ENCODE results near the gene STK31. TPM values are rescaled to one million over a fixed set of nuclear protein-coding genes. Genes with fewer than 3 reads are reported as not detected.
A peak's percentile ranks its signal among the peaks of the same experiment; 100 is the strongest.
"Not testable (repeated sequence)": the region's sequence is repeated elsewhere in the genome, so short reads cannot be mapped to it uniquely, and the experiment has no call there.

The STK31 gene
- total and polyA plus RNA-seq, 4 donors, result 0.73 to 2.0 (median 0.88) TPM

GRCh38 chr7:23832733-23833132 lies 122.7 kb downstream of the STK31 start:
- not testable (repeated sequence) for DNase-seq (ENCODE audit: low read depth in 4 of 6, low spot score in 6 of 6); H3K4me3 ChIP-seq (ENCODE audit: low read depth, low read length); H3K9me3 ChIP-seq (ENCODE audit: control insufficient read depth, insufficient read depth, low read length); H3K4me1 ChIP-seq (ENCODE audit: control insufficient read depth, insufficient read depth, low read length); H3K27me3 ChIP-seq (ENCODE audit: control insufficient read depth, insufficient read depth, low read length); H3K36me3 ChIP-seq (ENCODE audit: control insufficient read depth, insufficient read depth, low read length); H3K27ac ChIP-seq (ENCODE audit: low read depth, low read length)
- WGBS (ENCODE audit: insufficient coverage), result 61% methylated on average over 2 of the region's 4 CpGs

GRCh38 chr7:23833405-23833804 lies 123.4 kb downstream of the STK31 start:
- Histone ChIP-seq H3K27me3 (ENCODE audit: control insufficient read depth, insufficient read depth, low read length) (no peaks in the 10 kb centered on the region), H3K9me3 (ENCODE audit: control insufficient read depth, insufficient read depth, low read length) (peaks cover 6% of the 10 kb centered on the region), H3K27ac (ENCODE audit: low read depth, low read length) (no peak overlapping the region), H3K4me3 (ENCODE audit: low read depth, low read length) (no peak overlapping the region), H3K4me1 (ENCODE audit: control insufficient read depth, insufficient read depth, low read length) (no peaks in the 10 kb centered on the region), H3K36me3 (ENCODE audit: control insufficient read depth, insufficient read depth, low read length) (no peaks in the 10 kb centered on the region)
- no peak for DNase-seq (ENCODE audit: low read depth in 4 of 6, low spot score in 6 of 6)
- 100% methylated on average over 1 of the region's 3 CpGs for WGBS (ENCODE audit: insufficient coverage)

DNA sequence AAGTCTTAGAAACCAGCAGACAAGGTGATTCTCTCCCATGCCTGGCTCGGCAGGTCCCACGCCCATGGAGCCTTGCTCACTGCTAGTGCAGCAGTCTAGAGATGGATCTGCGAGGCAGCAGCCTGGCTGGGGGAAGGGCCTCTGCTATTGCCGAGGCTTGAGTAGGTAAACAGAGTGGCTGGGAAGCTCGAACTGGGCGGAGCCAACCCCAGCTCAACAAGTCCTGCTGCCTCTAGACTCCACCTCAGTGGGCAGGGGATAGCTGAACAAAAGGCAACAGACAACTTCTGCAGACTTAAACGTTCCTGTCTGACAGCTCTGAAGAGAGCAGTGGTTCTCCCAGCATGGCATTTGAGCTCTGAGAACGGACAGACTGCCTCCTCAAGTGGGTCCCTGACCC lies 134.8 kb downstream of the STK31 start:
- 70% methylated on average over 8 of the region's 8 CpGs for WGBS (ENCODE audit: insufficient coverage)
- H3K27me3 ChIP-seq (ENCODE audit: control insufficient read depth, insufficient read depth, low read length), result not testable (repeated sequence)

GRCh38 chr7:23852135-23852534 lies 142.1 kb downstream of the STK31 start:
- DNase-seq (ENCODE audit: low read depth in 4 of 6, low spot score in 6 of 6), result no peak
- no peaks in the 10 kb centered on the region for H3K9me3 ChIP-seq (ENCODE audit: control insufficient read depth, insufficient read depth, low read length)
- no peak overlapping the region for H3K4me3 ChIP-seq (ENCODE audit: low read depth, low read length)
- no peaks in the 10 kb centered on the region for H3K4me1 ChIP-seq (ENCODE audit: control insufficient read depth, insufficient read depth, low read length)
- H3K36me3 ChIP-seq (ENCODE audit: control insufficient read depth, insufficient read depth, low read length), result no peaks in the 10 kb centered on the region
- no peak overlapping the region for H3K27ac ChIP-seq (ENCODE audit: low read depth, low read length)
- WGBS (ENCODE audit: insufficient coverage), result no CpG with 5 or more reads among the region's 1 CpG
- no peaks in the 10 kb centered on the region for H3K27me3 ChIP-seq (ENCODE audit: control insufficient read depth, insufficient read depth, low read length)

More for the DNA sequence above, 134.8 kb downstream of the STK31 start:
- not testable (repeated sequence) for H3K4me3 ChIP-seq (ENCODE audit: low read depth, low read length); H3K36me3 ChIP-seq (ENCODE audit: control insufficient read depth, insufficient read depth, low read length); DNase-seq (ENCODE audit: low read depth in 4 of 6, low spot score in 6 of 6); H3K9me3 ChIP-seq (ENCODE audit: control insufficient read depth, insufficient read depth, low read length); H3K27ac ChIP-seq (ENCODE audit: low read depth, low read length); H3K4me1 ChIP-seq (ENCODE audit: control insufficient read depth, insufficient read depth, low read length)

DNA sequence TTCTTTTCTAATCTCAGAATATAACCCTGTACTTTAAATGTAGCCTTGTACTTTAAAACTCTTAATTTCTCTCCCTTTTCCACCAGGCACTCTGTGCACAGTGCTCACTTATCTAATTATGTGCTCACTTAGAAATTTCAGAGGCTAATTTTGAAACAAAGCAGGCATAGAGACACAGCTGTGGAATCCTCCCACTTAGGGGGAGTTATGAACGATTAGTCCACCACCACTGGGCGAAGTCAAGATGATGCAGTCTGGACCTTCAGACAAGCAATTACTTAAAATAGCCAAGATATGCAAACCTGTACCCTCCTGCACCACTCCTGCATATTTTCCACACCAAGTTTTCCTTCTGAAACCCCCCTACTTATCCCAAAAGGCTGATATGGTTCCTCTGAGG lies 143.0 kb downstream of the STK31 start:
- no peaks in the 10 kb centered on the region for H3K4me1 ChIP-seq (ENCODE audit: control insufficient read depth, insufficient read depth, low read length)
- WGBS (ENCODE audit: insufficient coverage), result 85% methylated on average over 2 of the region's 2 CpGs
- no peaks in the 10 kb centered on the region for H3K9me3 ChIP-seq (ENCODE audit: control insufficient read depth, insufficient read depth, low read length)
- no peaks in the 10 kb centered on the region for H3K36me3 ChIP-seq (ENCODE audit: control insufficient read depth, insufficient read depth, low read length)
- no peak for DNase-seq (ENCODE audit: low read depth in 4 of 6, low spot score in 6 of 6)
- no peaks in the 10 kb centered on the region for H3K27me3 ChIP-seq (ENCODE audit: control insufficient read depth, insufficient read depth, low read length)
- H3K27ac ChIP-seq (ENCODE audit: low read depth, low read length), result no peak overlapping the region
- H3K4me3 ChIP-seq (ENCODE audit: low read depth, low read length), result no peak overlapping the region

DNA sequence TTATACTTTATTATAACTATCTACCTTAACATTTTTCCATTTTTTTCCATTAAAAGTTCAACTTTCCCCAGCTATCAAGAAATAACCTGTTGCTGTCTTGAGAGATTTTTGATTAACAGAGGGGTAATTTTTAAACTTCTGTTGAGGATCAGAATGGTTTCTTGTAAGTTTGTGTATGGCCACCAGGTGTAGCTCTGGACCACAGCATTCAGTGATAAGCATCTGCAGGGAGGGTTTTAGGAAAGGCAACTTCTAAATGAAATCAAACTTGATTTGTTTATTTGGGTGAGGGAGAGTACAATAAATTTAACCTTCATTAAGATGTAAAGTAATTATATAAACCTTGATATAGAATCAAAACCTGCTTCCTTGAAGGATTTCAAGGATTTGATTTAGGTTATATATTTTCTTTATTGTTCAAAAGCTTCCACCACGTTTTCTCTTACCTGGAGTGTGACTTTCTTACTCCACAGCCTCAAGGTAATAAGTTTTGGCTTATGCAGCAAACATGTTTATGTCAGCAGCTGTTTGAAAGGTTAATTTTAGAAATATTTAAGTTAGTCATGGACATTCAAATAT lies 153.3 kb downstream of the STK31 start:
- Histone ChIP-seq H3K9me3 (ENCODE audit: control insufficient read depth, insufficient read depth, low read length) (no peaks in the 10 kb centered on the region), H3K27me3 (ENCODE audit: control insufficient read depth, insufficient read depth, low read length) (no peaks in the 10 kb centered on the region), H3K4me1 (ENCODE audit: control insufficient read depth, insufficient read depth, low read length) (no peaks in the 10 kb centered on the region), H3K36me3 (ENCODE audit: control insufficient read depth, insufficient read depth, low read length) (no peaks in the 10 kb centered on the region), H3K27ac (ENCODE audit: low read depth, low read length) (no peak overlapping the region), H3K4me3 (ENCODE audit: low read depth, low read length) (no peak overlapping the region)
- no CpG with 5 or more reads among the region's 1 CpG for whole genome bisulfite sequencing (ENCODE audit: insufficient coverage)
- DNase-seq (ENCODE audit: low read depth in 4 of 6, low spot score in 6 of 6), result peak in 5 of 6 donors; percentile 8 to 87 (median 32)

DNA sequence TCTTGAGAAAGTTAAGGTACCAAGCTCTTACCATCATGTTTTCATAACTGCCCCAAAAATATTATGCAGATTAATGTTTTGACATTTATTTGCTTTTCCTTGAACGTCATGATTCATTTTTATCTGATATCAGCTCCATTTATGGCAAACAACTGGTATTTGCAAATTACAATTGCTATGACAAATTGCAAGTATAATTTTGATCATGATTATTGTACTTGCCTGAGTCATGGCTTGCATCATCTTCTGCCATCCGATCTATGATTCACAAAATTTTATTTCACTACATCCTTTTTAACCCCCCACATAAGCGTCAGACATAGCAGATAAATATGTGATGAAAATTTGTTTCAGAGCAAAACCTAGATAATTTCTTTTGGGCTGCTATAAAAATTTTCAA lies 155.0 kb downstream of the STK31 start:
- Histone ChIP-seq H3K27ac (ENCODE audit: low read depth, low read length) (no peak overlapping the region), H3K4me1 (ENCODE audit: control insufficient read depth, insufficient read depth, low read length) (no peaks in the 10 kb centered on the region), H3K9me3 (ENCODE audit: control insufficient read depth, insufficient read depth, low read length) (no peaks in the 10 kb centered on the region), H3K27me3 (ENCODE audit: control insufficient read depth, insufficient read depth, low read length) (no peaks in the 10 kb centered on the region), H3K36me3 (ENCODE audit: control insufficient read depth, insufficient read depth, low read length) (no peaks in the 10 kb centered on the region), H3K4me3 (ENCODE audit: low read depth, low read length) (no peak overlapping the region)
- no peak for DNase-seq (ENCODE audit: low read depth in 4 of 6, low spot score in 6 of 6)
- WGBS (ENCODE audit: insufficient coverage), result no CpG with 5 or more reads among the region's 3 CpGs

DNA sequence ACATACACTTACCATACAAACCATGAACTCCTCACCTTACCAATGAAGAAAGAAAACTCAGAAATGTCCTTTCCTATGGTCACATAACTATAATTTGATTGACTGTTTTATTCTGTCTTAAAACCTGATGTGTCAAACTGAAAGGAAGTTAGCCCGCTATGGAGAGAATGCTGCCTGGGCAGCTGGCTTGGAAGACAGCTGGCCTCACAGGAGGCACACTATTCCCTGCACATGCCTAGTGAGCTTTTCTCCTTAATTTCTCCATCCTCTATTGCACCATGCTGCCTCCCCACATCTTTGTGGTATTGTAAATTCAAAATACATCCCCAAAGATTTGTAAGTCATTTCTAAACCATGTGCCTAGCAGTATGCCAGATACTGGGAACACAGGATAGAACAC lies 163.3 kb downstream of the STK31 start:
- Histone ChIP-seq H3K36me3 (ENCODE audit: control insufficient read depth, insufficient read depth, low read length) (no peaks in the 10 kb centered on the region), H3K27ac (ENCODE audit: low read depth, low read length) (no peak overlapping the region), H3K27me3 (ENCODE audit: control insufficient read depth, insufficient read depth, low read length) (no peaks in the 10 kb centered on the region), H3K4me1 (ENCODE audit: control insufficient read depth, insufficient read depth, low read length) (no peaks in the 10 kb centered on the region), H3K9me3 (ENCODE audit: control insufficient read depth, insufficient read depth, low read length) (no peaks in the 10 kb centered on the region), H3K4me3 (ENCODE audit: low read depth, low read length) (no peak overlapping the region)
- no peak for DNase-seq (ENCODE audit: low read depth in 4 of 6, low spot score in 6 of 6)
- WGBS (ENCODE audit: insufficient coverage), result no CpG with 5 or more reads among the region's 1 CpG

- not testable (repeated sequence) for H3K36me3 ChIP-seq (ENCODE audit: control insufficient read depth, insufficient read depth, low read length); H3K9me3 ChIP-seq (ENCODE audit: control insufficient read depth, insufficient read depth, low read length); DNase-seq (ENCODE audit: low read depth in 4 of 6, low spot score in 6 of 6); H3K4me1 ChIP-seq (ENCODE audit: control insufficient read depth, insufficient read depth, low read length); H3K27ac ChIP-seq (ENCODE audit: low read depth, low read length); H3K4me3 ChIP-seq (ENCODE audit: low read depth, low read length); H3K27me3 ChIP-seq (ENCODE audit: control insufficient read depth, insufficient read depth, low read length)
- WGBS (ENCODE audit: insufficient coverage), result no CpG with 5 or more reads among the region's 3 CpGs
These were observed 166.5 kb downstream of the STK31 start for GRCh38 chr7:23876526-23876925.
